ENCODE results near the gene KCNA2. TPM values are rescaled to one million over a fixed set of nuclear protein-coding genes. Genes with fewer than 3 reads are reported as not detected.

KCNA2 gene
- total RNA-seq, 1 experiment from 2014 or later, result 1.1 TPM

- Histone ChIP-seq H3K36me3 (ENCODE audit: control insufficient read depth, insufficient read depth, low read length) (no peaks in the 10 kb centered on the region), H3K27me3 (ENCODE audit: control insufficient read depth, insufficient read depth, low read length) (peaks cover 5% of the 10 kb centered on the region; the same call in 1 of the 2 replicates), H3K4me1 (ENCODE audit: control insufficient read depth, insufficient read depth, low read length) (no peaks in the 10 kb centered on the region), H3K4me3 (ENCODE audit: low read depth in 2 of 2, low read length in 2 of 2) (no peak overlapping the region), H3K27ac (ENCODE audit: low read length) (no peak overlapping the region), H3K9me3 (ENCODE audit: control insufficient read depth, insufficient read depth, low read depth, low read length) (no peaks in the 10 kb centered on the region)
- CTCF ChIA-PET, result no interaction called here
- DNase-seq (ENCODE audit: low read depth, low spot score) (no peak), ATAC-seq (peak; percentile 36; the same call in 1 of the 2 replicates)
- BruUV-seq (replicated peaks), result no TSS peak
- in situ Hi-C loops (cut with HindIII; ENCODE audit: low pct_unique_long_range_greater_than_20kb, low sequenced_read_pairs), result no loop called here
- TF ChIP-seq TCF7L2 (IDR thresholded peaks at IDR 0.05; ENCODE audit: low read depth, low read length) (no peak), POLR2AphosphoS5 (IDR thresholded peaks at IDR 0.05; ENCODE audit: low read depth, low read length) (no peak), REST (IDR thresholded peaks at IDR 0.05; ENCODE audit: insufficient read depth in 1 of 2, low read depth in 2 of 2, low read length in 1 of 2) (no peak), CTCF (IDR thresholded peaks at IDR 0.05) (no peak), SIN3A (IDR thresholded peaks at IDR 0.05; ENCODE audit: borderline replicate concordance, insufficient read depth, low read depth, low read length) (no peak)
- intact Hi-C loops (cut with micrococcal nuclease; ENCODE audit: unreplicated experiment), result loop anchor here (5.0 kb wide), 1 partner anchor 61 kb away; no protein-coding TSS in a partner anchor
- POLR2A ChIA-PET, result no interaction called here
Measured at GRCh38 chr1:110556471-110556807, 49.7 kb downstream of the KCNA2 start.

- no peaks in the 10 kb centered on the region for H3K9me3 ChIP-seq (ENCODE audit: control insufficient read depth, insufficient read depth, low read depth, low read length)
- no TSS peak for BruUV-seq (replicated peaks)
- H3K4me3 ChIP-seq (ENCODE audit: low read depth in 2 of 2, low read length in 2 of 2), result 0 out of 4 replicates have a peak overlapping the region, but pooled peaks of 1 of the 2 experiments have one; percentile 6
- CTCF ChIA-PET, result interaction anchor here (0.9 to 1.1 kb wide), 2 partner anchors 38 to 61 kb away, joined by 4 to 5 read pairs; no protein-coding TSS in a partner anchor
- in situ Hi-C loops (cut with HindIII; ENCODE audit: low pct_unique_long_range_greater_than_20kb, low sequenced_read_pairs), result no loop called here
- TF ChIP-seq TCF7L2 (IDR thresholded peaks at IDR 0.05; ENCODE audit: low read depth, low read length) (no peak), POLR2AphosphoS5 (IDR thresholded peaks at IDR 0.05; ENCODE audit: low read depth, low read length) (no peak), REST (IDR thresholded peaks at IDR 0.05; ENCODE audit: insufficient read depth in 1 of 2, low read depth in 2 of 2, low read length in 1 of 2) (no peak), SIN3A (IDR thresholded peaks at IDR 0.05; ENCODE audit: borderline replicate concordance, insufficient read depth, low read depth, low read length) (no peak), CTCF (IDR thresholded peaks at IDR 0.05) (no peak)
- intact Hi-C loops (cut with micrococcal nuclease; ENCODE audit: unreplicated experiment), result loop anchor here (5.0 kb wide), 1 partner anchor 61 kb away; no protein-coding TSS in a partner anchor
- H3K36me3 ChIP-seq (ENCODE audit: control insufficient read depth, insufficient read depth, low read length), result no peaks in the 10 kb centered on the region
- DNase-seq (ENCODE audit: low read depth, low spot score), result no peak
- POLR2A ChIA-PET, result no interaction called here
- peak; percentile 60 for ATAC-seq
- H3K4me1 ChIP-seq (ENCODE audit: control insufficient read depth, insufficient read depth, low read length), result no peaks in the 10 kb centered on the region
- H3K27ac ChIP-seq (ENCODE audit: low read length), result no peak overlapping the region
- peaks cover 5% of the 10 kb centered on the region; the same call in 1 of the 2 replicates for H3K27me3 ChIP-seq (ENCODE audit: control insufficient read depth, insufficient read depth, low read length)
Measured at GRCh38 chr1:110555807-110556470, 50.2 kb downstream of the KCNA2 start.

All from Panc1 (cell line).